NCI-H1105 (cell line): ENCODE data around the gene ELOVL5.

Experiments
- DNase-seq: peaks from one replicate; lab custom pipeline; 2025; lab: John Stamatoyannopoulos, UW

The ELOVL5 gene

DNA sequence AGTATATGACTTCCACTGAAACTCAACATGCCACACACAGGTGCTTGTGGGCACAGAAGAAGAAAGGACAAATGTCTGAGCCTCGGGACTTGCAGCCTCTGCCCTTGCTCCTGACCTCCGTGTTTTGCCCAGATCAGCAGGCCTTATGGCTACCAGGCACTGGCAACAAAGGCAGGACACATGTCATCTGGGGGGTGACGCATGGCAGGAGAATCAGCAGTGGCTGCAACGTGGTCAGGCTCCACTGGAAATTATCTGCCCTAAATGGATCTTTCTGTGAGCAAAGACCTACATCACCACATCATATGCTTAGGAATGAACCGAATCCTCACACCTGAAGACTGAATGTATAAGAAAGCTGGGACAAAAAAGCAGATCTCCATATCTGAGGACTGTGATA is 78.9 kb downstream of the ELOVL5 start:
- no peak for DNase-seq

GRCh38 chr6:53268858-53269608 is 79.7 kb downstream of the ELOVL5 start:
- no peak for DNase-seq

DNA sequence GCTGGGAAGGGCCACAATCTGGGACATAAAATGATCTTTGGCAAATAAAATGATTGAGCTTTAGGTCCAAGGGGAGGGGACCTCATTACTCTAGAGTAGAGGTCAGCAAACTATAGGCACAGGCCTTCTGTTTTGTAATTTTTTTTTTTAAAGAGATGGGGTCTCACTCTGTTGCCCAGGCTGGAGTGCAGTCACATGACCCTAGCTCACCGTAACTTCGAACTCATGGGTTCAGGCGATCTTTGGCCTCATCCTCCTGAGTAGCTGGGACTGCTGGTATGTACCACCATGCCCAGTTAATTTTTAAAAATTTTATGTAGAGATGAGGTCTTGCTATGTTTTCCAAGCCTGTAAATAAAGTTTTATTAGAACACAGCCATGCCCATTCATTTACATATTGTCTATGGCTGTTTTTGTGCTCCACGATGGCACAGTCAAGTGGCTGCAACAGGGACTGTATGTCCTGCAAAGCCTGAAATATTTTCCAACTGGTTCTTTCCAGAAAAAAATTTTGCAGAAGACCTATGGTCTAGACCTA is 82.1 kb downstream of the ELOVL5 start:
- no peak for DNase-seq

DNA sequence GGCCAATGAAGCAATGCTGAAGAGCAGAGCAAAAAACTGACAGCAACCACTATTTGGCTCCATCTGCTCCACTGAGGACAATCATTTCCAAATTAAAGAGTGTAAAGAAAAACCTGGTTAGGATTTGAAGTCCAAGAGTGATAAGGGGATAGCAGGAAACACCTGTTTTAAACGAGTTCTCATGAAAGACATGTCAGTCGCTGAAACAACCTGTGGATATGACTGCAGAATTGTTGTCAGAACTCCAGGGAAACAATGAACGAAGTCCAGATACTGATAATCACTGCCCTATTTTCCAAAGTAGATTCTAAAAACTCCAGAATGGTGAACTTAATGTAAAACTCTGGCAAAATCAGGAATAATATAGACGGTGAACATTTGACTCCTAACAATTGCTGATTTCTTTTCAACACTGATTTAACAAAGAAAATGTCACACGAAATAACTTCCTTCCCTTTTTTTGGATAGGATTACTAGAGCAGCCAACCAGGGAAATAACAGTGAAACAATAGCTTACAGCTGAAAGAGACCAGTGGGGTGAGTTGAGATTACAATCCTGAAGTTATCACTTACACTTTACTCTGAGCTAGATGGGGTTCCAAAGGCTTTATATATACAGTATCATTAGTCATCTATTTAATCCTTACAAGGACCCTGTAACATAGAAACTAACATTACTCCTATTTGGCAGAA is 83.7 kb downstream of the ELOVL5 start:
- DNase-seq, result no peak

GRCh38 chr6:53264337-53264736 is 84.4 kb downstream of the ELOVL5 start:
- DNase-seq, result no peak

DNA sequence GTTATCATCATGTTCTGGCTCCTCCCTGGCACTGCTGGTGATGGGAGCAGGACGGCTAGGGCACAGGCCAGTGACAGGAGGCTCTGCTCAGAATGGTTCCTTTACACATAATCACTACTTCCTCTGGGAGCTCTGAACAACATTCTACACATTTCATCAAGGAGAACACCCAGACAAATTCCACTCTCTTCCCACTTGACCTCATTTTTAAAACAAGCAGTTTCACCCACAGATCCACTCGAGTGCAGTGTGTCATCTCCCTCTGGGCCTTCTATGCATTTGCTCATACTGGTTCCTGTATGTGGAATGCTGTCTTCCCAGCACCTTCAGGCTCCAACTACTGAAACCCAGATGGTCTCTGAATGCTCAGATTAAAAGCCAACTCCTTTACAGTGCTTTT is 84.8 kb downstream of the ELOVL5 start:
- no peak for DNase-seq

- DNase-seq, result no peak
These were observed 88.7 kb downstream of the ELOVL5 start for GRCh38 chr6:53259860-53260580.

DNA sequence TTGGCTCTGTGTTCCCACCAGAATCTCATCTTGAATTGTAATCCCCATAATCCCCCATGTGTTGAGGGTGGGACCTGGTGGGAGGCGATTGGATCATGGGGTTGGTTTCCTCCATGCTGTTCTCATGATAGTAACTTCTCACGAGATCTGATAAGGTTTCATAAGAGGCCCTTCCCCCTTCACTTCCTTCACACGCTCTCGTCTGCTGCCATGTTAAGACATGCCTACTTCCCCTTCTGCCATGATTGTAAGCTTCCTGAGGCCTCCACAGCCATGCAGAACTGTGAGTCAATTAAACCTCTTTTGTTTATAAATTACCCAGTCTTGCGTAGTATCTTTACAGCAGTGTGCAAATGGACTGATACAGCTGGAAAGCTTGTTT is 90.0 kb downstream of the ELOVL5 start:
- no peak for DNase-seq

- DNase-seq, result no peak
These were observed 90.5 kb downstream of the ELOVL5 start for GRCh38 chr6:53258076-53258773.

GRCh38 chr6:53257533-53257932 is 91.2 kb downstream of the ELOVL5 start:
- DNase-seq, result no peak

GRCh38 chr6:53257001-53257400 is 91.7 kb downstream of the ELOVL5 start:
- no peak for DNase-seq

GRCh38 chr6:53252177-53252692 is 96.5 kb downstream of the ELOVL5 start:
- DNase-seq, result no peak

GRCh38 chr6:53251033-53251672 is 97.6 kb downstream of the ELOVL5 start:
- DNase-seq, result no peak

DNA sequence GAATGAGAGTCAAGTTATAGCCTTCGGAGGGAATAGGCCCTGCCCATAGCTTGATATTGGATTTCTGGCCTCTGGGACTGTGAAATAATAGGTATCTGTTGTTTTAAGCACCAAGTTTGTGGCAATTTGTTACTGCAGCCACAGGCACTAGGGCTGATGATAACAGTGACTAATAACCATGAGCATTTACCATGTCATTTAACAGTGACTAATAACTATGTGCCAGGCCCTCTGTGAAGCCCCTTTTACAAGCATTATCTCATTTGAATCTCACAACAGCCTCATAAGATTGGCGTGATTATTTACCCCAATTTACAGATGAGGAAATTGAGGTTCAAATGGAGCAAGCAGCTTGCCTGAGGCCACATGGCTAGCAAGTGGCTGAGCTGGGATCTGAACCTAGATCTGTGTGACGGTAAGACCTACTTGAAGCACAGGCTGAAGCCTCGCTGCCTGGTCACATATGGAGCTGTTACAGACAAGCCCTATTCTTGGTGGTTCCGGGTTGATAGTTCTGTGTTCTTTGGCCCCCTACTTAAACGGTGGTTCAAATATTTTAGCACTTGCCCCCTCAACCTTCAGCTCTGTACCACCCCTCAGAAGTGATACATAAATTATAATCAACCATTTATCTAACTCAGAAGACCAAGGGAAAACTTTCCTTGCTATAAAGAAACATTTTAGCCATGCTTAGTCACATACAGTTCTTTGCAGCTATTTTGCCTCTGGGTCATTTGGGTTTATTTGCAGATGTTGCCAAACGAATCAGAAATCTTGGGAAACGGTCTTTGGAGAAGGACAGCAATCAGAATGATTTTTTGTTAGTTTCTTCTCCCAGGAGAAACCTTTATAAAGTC is 98.3 kb downstream of the ELOVL5 start:
- DNase-seq, result no peak

DNA sequence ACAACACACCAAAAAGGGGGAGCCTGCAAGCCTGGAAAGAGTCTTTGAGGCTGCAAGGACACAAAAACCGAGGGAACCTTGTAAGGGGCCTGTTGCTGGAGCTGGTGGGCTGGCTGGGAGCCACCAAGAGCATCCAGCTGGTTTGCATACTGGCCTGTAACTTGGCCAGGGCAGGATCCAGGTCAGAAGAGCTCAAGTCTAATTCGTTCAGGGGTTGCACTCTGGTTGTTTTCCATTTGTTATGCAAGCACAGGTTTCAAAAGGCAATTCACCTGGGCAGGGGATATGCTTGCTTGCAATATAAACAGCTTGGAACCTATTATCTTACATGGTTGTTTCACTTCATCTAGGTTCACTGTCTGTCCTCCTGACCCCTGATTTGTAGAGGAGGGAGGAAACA is 101.8 kb downstream of the ELOVL5 start:
- DNase-seq, result no peak

DNA sequence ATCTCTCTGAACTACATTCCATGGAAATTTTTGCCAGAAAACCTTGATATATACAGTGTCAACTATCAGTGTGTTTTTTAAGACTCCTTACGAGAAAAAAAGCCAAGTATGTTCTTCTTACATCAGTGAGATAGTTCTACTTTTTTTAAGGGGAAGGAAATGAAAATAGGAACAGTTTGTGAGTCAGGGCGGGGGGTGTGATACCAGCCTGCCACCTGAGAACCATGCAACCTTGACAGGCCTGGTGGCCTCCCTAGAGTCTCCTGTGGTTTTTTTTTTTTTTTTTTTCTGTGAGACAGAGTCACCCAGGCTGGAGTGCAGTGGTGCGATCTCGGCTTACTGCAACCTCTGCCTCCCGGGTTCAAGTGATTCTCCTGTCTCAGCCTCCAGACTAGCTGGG is 103.8 kb downstream of the ELOVL5 start:
- DNase-seq, result no peak

- no peak for DNase-seq
These were observed 104.3 kb downstream of the ELOVL5 start for GRCh38 chr6:53244399-53244931.

- DNase-seq, result no peak
These were observed 106.8 kb downstream of the ELOVL5 start for GRCh38 chr6:53241938-53242337.

DNA sequence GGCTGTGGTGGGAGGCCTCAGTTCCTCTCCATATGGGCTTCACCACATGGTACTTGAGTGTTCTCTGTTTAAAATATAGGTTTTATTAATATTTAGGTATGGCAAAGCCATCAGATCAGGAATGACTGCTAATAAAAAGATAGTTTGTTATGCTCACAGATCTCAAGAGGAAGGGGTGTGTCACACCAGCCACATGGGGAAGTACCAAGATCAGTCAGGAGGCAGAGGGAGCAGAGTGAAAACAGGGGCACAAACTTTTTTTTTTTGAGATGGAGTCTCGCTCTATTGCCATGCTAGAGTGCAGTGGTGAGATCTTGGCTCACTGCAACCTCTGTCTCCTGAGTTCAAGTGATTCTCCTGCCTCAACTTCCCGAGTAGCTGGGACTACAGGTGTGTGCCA is 108.0 kb downstream of the ELOVL5 start:
- no peak for DNase-seq

DNA sequence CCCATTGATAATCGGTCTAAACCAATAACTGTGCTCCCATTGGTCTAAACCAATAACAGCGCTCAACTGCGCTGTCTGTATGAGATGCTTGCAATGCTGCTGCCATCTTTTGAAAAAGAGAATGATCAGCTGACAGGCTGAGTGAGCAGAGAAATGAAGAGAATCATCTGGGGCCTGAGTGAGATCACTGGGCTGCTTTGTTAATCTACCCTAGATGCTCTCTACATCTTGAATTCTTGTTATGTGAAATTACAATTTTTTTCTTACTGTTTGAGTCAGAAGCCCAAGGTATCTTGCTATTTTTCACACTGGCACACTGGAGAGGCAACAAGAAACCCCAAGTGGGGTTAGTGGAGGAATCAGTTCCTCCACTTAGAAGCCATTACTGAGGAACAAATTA is 108.6 kb downstream of the ELOVL5 start:
- DNase-seq, result no peak
